Esophagus squamous epithelium (tissue), 4 donors: ENCODE data around the gene FHIP1A.

Experiments used
- POLR2A ChIP-seq, 4 donors: fragments of 450-650 bp; IDR thresholded peaks; one replicate each; pipeline ENCODE4 v1.6.1; 2017; ENCODE audit warnings: antibody characterized with exemption in 4 of 4, mild to moderate bottlenecking in 4 of 4, moderate library complexity in 3 of 4
- TF ChIP-seq, protein P1 (sequence below), 6 experiments: fragments of 450-650 bp in 4 of 6; fragments of 200-600 bp in 2 of 6; sonication (generic) in 2 of 6; IDR thresholded peaks; one replicate each; pipeline ENCODE4 v1.5.1; 2016 to 2019; ENCODE audit warnings: antibody characterized with exemption in 6 of 6, mild to moderate bottlenecking in 4 of 6, moderate library complexity in 4 of 6

DNA sequence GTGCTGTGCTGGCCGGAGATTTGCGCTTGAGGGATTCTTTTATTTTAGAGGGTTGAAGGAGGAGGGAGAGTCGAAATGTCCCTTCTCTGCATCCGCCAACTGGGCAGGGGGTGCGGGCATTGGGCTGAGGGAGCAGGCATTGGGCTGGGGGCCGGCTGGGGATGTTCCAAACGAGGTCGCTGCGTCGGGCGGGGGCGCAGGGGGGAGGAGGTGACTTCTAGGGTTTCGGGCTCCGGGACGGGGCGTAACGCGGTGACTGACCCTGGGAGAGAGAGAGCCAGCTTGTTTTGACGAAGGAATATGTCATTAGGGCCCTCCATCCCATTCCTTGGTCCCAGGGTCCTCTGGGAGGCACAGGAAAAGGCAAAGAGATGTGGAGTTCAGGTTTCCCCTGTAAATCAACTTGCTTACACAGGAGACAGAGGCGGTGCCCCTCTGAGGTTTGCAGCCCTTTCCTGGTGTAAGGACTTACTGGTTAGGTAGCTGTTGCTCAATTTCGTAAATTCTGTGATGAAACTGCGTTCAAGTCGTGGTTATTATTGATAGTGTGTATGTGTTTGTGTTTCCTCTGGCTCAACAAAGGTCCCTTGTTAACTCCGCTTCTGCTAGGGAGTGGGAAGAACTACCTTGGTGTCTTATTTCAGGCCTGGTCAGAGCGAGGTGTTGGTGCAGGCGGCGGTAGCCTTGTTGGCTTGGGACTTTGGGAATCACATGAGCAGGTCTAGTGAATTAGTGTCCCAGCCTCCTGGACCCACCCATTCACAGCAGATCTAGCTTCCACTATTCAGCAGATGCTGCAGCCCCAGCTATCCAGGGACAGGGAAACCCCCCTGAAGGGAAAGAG is 716 bp downstream of the FHIP1A start:
- TF ChIP-seq, protein P1, sequence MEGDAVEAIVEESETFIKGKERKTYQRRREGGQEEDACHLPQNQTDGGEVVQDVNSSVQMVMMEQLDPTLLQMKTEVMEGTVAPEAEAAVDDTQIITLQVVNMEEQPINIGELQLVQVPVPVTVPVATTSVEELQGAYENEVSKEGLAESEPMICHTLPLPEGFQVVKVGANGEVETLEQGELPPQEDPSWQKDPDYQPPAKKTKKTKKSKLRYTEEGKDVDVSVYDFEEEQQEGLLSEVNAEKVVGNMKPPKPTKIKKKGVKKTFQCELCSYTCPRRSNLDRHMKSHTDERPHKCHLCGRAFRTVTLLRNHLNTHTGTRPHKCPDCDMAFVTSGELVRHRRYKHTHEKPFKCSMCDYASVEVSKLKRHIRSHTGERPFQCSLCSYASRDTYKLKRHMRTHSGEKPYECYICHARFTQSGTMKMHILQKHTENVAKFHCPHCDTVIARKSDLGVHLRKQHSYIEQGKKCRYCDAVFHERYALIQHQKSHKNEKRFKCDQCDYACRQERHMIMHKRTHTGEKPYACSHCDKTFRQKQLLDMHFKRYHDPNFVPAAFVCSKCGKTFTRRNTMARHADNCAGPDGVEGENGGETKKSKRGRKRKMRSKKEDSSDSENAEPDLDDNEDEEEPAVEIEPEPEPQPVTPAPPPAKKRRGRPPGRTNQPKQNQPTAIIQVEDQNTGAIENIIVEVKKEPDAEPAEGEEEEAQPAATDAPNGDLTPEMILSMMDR (IDR thresholded peaks at IDR 0.05): no peak
- TF ChIP-seq POLR2A (IDR thresholded peaks at IDR 0.05): peak in 1 of 4 donors; percentile 35
